Measurements from ENCODE around the gene PRR12. TPM values are rescaled to one million over a fixed set of nuclear protein-coding genes. Genes with fewer than 3 reads are reported as not detected.

PRR12 gene, protein sequence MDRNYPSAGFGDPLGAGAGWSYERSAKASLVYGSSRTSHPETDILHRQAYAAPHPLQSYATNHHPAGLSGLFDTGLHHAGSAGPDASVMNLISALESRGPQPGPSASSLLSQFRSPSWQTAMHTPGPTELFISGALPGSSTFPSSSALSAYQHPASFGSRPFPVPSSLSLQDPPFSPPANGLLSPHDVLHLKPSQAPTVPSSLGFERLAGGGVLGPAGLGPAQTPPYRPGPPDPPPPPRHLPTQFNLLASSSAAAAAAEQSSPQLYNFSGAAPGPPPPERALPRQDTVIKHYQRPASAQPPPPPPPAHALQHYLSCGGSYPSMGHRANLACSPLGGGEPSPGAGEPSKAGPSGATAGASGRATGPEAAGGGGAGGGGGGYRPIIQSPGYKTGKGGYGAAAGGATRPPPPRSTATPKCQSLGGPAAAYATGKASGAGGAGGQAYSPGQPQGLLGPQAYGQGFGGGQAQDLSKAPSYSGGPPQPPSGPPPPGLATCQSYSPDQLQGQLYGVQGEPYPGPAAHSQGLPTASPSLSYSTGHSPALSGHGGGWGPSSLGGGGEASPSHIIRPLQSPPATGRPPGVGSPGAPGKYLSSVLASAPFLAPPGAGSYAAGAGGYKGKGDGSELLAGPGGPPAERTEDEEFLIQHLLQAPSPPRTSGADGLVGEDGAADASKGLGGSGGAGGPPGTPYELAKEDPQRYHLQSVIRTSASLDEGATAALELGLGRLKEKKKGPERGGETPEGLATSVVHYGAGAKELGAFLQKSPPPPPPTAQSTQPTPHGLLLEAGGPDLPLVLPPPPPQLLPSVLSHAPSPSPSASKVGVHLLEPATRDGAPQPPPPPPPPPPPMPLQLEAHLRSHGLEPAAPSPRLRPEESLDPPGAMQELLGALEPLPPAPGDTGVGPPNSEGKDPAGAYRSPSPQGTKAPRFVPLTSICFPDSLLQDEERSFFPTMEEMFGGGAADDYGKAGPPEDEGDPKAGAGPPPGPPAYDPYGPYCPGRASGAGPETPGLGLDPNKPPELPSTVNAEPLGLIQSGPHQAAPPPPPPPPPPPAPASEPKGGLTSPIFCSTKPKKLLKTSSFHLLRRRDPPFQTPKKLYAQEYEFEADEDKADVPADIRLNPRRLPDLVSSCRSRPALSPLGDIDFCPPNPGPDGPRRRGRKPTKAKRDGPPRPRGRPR (N-terminal part only)
- 2.7 and 5.2 TPM in 2 replicates for total RNA-seq

DNA sequence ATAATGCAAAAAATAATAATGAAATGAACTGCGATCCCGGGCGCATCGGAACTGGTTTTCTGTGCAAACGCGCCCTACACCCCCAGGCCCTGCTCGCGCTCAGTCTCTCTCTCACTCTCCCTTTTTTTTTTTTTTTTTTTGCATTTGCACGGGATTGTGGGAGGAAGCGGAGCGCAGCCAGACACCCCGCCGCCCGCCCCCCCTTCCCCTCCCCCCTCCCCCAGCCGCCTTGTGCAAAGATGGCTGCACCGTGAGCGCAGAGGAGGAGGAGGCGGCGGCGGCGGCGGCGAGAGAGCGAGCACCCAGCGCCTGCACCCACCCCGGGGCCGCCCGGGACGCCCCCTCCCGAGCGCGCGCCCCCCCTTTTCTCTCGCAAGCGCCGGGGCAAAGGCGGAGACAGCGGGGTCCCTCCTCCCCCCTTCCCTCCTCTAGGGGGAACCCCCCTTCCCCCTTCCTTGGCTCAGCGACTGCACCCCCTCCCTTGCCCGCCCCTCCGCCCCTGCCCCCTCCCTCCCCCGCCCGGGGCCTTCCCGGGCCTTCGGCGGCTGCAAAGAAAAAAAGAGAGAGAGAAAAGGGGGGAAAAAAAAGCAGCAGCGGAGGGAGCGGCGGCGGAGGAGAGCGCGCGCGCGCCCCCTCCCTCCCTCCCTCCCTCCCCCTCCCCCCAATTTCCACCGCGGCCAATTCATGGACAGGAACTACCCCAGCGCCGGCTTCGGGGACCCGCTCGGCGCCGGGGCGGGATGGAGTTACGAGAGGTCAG lies at the start of gene PRR12:
Gene PRR12 (plus strand): TSS at position 212 of the 760 bp plus-strand sequence. CDS start 473 bp downstream, at position 685.

DNA sequence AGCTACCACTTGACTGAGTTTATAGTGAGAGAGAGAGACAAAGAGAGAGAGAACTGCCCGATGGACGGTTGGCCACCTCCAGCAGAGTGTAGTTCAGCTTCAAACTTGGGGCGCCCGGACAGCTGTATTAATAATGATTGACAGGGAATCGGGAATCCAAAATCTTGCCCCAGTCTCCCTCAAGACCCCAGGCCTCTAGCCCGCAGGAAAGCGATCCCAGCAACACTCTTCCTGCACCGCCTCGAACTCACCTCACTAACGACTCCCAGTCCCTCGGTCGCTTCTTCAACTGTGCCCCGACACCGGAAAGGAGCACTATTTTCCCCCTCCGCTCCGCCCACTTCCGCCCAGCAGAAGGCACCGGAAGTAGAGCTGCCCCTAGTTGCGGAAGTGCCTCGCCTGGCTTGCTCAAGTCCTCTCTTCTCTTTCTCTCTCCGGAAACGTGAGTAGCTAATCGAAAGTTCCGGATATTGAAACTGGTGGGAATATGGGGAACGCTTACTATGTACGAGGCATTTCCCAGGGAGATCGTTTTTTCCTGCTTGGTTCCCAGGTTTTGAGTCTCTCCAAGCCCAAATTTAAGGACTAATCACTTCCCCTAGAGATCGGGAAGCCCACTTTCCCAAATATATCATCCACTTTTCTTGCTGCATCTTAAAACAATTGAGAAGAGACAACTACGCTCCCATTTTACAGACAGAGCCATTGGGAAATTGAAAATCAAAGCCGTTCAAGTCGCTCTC lies 10.5 kb upstream of the PRR12 start, which contains the start of gene NOSIP:
Gene NOSIP (minus strand): TSS at position 293 of the 743 bp plus-strand sequence. CDS start 19,865 bp downstream, outside the sequence.

DNA sequence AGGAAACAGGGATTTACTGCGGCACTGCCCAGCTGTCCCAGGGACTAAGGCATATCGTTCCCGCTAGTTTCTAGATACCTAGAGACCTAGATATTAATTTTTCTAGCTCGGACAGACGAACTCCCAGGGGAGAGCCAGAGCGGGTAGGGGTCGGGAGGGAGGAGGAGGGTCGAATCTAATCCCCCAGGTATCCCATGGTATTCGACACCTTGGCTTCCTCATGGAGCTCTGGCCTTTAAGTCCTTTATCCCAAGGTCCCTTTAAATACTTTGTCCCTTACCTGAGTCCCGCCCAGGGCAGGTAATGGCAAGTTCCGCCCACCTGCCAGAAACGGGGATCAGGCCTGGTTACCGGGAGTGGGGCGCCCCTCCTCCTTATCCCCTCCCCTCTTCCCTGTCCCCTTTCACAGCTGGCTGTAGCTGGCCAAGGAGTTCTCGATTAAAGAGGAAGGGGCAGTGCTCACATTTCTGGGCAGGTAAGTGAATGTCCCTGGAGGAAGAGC lies 9.9 kb upstream of the PRR12 start, which contains the start of gene PRRG2:
Gene PRRG2 (plus strand): TSS at position 310 of the 502 bp plus-strand sequence. CDS start 1,904 bp downstream, outside the sequence.

DNA sequence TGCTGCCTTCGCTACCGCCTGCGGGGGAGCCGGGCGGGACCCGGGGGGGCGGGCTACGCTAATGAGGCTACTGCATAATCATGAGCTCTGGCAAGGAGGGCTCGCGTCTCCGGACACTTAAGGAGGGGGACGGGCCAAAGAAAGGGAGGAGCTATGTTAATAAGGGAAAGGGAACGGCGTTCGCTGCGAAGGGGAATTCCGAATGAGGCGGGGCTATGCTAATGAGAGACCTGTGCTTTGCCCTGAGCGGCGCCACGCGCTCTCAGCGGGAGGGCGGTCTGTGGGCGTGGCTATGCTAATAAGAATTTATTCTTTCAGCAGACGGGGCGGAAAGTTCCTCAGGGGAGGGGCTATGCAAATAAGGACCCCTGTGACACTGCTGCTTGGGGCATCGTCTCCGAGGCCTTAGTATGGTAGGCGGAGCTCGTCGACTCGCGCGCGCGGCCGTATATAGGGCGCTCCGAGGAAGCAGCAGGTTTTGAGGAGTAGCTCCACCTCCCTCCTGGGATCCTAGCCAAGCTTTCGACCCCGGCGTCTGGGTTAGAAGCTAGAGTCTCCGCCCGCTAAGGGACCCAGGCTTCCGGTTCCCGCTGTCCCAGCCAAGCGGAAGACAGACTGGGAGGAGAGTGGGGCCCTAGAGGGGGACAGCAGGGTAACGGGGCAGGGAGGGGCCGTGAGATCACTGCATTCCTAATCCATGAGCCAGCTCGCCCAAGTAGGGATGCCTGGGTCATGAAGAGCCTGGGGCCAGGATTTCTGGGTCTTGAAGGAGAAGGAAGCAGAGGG lies 49.3 kb downstream of the PRR12 start, which contains the start of gene RRAS:
Gene RRAS (minus strand): TSS at position 31 of the 786 bp plus-strand sequence. CDS start 45 bp downstream, outside the sequence.

DNA sequence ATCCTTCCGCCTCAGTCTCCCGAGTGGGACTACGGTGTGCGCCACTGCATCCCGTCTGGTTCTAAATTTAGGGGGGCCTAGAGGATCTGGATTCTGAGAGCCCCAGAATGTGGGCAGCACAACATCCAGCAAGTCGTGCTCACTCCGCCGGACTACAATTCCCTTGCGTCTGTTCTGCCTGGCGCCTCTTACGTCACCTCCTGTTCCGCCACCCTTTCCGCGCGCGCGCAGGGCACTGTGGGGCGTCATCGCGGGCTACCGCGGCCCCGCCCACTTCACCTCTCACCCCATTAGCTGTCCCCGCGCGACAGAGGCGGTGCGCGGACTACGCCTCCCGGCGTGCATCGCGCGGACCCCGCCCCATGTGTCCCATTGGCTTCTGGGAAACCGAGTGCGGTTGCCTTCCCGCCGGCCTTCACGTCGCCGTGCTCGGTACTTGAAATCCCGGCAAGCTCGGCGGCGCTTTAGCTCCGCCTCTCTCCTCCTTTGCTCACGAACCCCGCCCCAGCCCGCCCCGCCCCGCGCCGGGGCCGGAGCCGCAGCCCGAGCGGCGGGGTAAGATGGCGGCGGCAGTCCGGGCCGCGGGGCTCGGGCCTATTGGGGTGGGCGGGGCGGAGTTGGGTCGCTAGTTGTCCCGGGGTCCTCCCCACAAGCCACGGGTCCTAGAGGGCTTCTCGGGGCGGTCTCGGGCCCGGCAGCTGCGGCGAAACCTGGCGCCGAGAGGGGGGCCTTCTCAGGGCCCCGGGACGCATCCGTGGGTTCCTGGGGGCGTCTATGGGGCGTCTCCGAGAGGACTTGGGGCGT lies 50.9 kb downstream of the PRR12 start, which contains the start of gene SCAF1:
Gene SCAF1 (plus strand): TSS at position 522 of the 804 bp plus-strand sequence. CDS start 2,818 bp downstream, outside the sequence.

DNA sequence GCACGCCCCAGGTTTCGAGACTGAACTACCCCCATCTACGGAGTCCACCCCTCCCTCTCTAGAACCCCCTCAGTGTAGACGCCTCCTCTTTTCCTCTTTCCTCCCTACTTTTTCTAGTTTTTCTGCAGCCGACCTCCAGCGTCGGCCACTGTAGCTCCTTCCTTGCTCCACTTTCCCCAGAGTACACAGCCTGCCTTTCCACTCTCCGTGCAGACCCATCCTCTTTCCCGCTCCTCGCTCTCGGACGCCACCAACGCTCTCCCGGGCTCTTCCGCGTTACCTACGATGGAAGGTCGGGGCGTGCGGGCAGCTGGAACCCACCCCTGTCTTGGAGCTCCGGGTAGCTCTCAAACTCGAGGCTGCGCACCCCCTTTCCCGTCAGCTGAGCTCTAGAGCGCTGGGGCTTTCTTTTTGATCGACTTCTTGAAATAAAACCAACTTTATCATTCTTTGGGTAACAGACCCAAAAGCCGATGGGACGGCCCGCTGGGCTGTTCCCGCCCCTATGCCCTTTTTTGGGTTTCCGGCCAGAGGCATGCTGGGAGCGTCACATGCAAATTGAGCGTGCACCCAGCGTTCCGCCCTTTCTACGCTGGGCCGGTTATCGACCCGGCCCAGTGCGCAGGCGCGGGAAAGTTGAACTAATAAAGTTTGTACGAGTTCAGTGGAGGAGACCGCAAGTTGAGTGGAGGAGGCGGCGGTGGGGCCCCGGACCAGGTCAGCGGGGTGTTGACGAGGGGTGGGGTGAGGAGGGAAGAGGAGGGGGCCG lies 74.6 kb downstream of the PRR12 start, which contains the start of the genes BCL2L12 and IRF3:
Gene BCL2L12 (plus strand): TSS at position 583 of the 769 bp plus-strand sequence. CDS start 760 bp downstream, outside the sequence.
Gene IRF3 (minus strand): TSS at position 507 of the 769 bp plus-strand sequence. CDS start 1,019 bp downstream, outside the sequence.

Other genes starting within 250 kb of the PRR12 start
- 20.8 and 22.2 TPM in 2 replicates for gene TEAD2, start 228.8 kb upstream of the PRR12 start, total RNA-seq
- 0.59 TPM in 1 of 2 replicates, not detected in the other for gene DKKL1, start 227.3 kb upstream of the PRR12 start, total RNA-seq
- not detected in 2 replicates for gene KASH5, start 202.9 kb upstream of the PRR12 start, total RNA-seq
- gene PTH2, start 167.7 kb upstream of the PRR12 start, total RNA-seq = not detected in 2 replicates
- not detected in 2 replicates for gene GFY, start 165.8 kb upstream of the PRR12 start, total RNA-seq
- not detected in 2 replicates for gene SLC17A7, start 149.7 kb upstream of the PRR12 start, total RNA-seq
- gene PIH1D1, start 139.4 kb upstream of the PRR12 start, total RNA-seq = 73.1 and 108 TPM in 2 replicates
- 11.9 and 13.5 TPM in 2 replicates for gene ALDH16A1, start 138.0 kb upstream of the PRR12 start, total RNA-seq
- 1.2 and 2.1 TPM in 2 replicates for gene FLT3LG, start 117.0 kb upstream of the PRR12 start, total RNA-seq
- gene RPL13A, start 103.6 kb upstream of the PRR12 start, total RNA-seq = 1,158 and 2,408 TPM in 2 replicates
- 1,449 and 3,403 TPM in 2 replicates for gene RPS11, start 94.7 kb upstream of the PRR12 start, total RNA-seq
- gene FCGRT, start 78.5 kb upstream of the PRR12 start, total RNA-seq = 33.5 and 71.9 TPM in 2 replicates
- gene RCN3, start 63.2 kb upstream of the PRR12 start, total RNA-seq = 388 and 521 TPM in 2 replicates
- gene NOSIP, start 10.6 kb upstream of the PRR12 start, total RNA-seq = 28.3 and 49.6 TPM in 2 replicates
- 0.23 and 0.89 TPM in 2 replicates for gene PRRG2, start 9.9 kb upstream of the PRR12 start, total RNA-seq
- gene RRAS, start 49.0 kb downstream of the PRR12 start, total RNA-seq = 45.1 and 75.3 TPM in 2 replicates
- gene SCAF1, start 51.0 kb downstream of the PRR12 start, total RNA-seq = 18.4 and 40.9 TPM in 2 replicates
- gene IRF3, start 74.7 kb downstream of the PRR12 start, total RNA-seq = 33.0 and 64.1 TPM in 2 replicates
- gene BCL2L12, start 74.8 kb downstream of the PRR12 start, total RNA-seq = 1.5 and 2.4 TPM in 2 replicates
- gene PRMT1, start 86.1 kb downstream of the PRR12 start, total RNA-seq = 303 and 388 TPM in 2 replicates
- 0.51 and 0.59 TPM in 2 replicates for gene ADM5, start 98.4 kb downstream of the PRR12 start, total RNA-seq
- 18.4 and 18.7 TPM in 2 replicates for gene CPT1C, start 99.9 kb downstream of the PRR12 start, total RNA-seq
- 0.28 TPM in 1 of 2 replicates, not detected in the other for gene TSKS, start 172.1 kb downstream of the PRR12 start, total RNA-seq
- gene AP2A1, start 175.8 kb downstream of the PRR12 start, total RNA-seq = 63.0 and 125 TPM in 2 replicates
- 10.4 and 16.1 TPM in 2 replicates for gene FUZ, start 222.1 kb downstream of the PRR12 start, total RNA-seq
- gene MED25, start 227.1 kb downstream of the PRR12 start, total RNA-seq = 28.9 and 32.4 TPM in 2 replicates

Data from smooth muscle cell of the umbilical artery (primary cell).